Measurements from ENCODE around the gene EPB41L2.

The EPB41L2 gene

GRCh38 chr6:131063028-131063763 lies at the start of gene EPB41L2:
TSS of gene EPB41L2 (minus strand) at chr6:131063245. CDS start at chr6:130956485, 106,760 bp downstream.
- H3K27ac ChIP-seq = peak within 1 kb of the TSS; percentile 60
- TF ChIP-seq, protein P1, sequence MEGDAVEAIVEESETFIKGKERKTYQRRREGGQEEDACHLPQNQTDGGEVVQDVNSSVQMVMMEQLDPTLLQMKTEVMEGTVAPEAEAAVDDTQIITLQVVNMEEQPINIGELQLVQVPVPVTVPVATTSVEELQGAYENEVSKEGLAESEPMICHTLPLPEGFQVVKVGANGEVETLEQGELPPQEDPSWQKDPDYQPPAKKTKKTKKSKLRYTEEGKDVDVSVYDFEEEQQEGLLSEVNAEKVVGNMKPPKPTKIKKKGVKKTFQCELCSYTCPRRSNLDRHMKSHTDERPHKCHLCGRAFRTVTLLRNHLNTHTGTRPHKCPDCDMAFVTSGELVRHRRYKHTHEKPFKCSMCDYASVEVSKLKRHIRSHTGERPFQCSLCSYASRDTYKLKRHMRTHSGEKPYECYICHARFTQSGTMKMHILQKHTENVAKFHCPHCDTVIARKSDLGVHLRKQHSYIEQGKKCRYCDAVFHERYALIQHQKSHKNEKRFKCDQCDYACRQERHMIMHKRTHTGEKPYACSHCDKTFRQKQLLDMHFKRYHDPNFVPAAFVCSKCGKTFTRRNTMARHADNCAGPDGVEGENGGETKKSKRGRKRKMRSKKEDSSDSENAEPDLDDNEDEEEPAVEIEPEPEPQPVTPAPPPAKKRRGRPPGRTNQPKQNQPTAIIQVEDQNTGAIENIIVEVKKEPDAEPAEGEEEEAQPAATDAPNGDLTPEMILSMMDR (conservative IDR thresholded peaks at IDR 0.05) = peak; percentile 34; the same call in 1 of the 2 replicates

DNA sequence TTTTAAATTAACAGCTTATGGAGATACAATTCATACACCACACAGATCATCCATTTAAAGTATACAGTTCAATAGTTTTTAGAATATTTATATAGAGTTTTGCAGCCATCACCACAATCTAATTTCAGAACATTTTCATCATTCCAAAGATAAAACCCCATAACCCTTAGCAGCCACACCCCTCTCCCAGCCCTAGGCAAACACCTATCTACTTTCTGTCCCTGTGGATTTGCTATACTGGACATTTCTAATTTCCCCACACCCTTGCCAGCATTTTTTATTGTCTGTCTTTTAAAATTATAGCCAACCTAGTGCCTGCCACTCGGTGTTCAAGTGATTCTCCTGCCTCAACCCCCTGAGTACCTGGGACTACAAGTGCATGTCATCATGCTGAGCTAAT lies 49.2 kb upstream of the EPB41L2 start:
- no peak overlapping the region for H3K27ac ChIP-seq
- TF ChIP-seq, protein P1 (conservative IDR thresholded peaks at IDR 0.05) = no peak

- TF ChIP-seq, protein P1 (conservative IDR thresholded peaks at IDR 0.05) = no peak
- H3K27ac ChIP-seq = no peak overlapping the region
Observed at GRCh38 chr6:131107151-131107550, 44.1 kb upstream of the EPB41L2 start.

DNA sequence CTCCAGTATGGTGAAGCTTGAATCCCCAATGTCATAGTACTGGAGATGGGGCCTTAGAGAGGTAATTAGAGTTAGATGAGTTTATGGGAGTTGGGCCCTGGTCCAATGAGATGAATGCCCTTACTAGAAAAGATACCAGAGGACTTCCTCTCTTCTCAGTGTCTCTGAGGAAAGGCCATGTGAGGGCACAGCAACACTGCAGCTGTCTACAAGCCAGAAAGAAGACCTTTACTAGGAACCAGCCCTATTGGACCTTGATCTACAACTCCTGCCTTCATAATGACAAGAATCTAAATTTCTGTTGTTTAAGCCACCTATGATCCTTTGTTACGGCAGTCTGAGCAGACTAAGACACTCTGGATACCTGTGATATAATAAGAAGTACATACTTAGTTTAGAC lies 40.9 kb upstream of the EPB41L2 start:
- TF ChIP-seq, protein P1 (conservative IDR thresholded peaks at IDR 0.05) = no peak
- H3K27ac ChIP-seq = no peak overlapping the region

DNA sequence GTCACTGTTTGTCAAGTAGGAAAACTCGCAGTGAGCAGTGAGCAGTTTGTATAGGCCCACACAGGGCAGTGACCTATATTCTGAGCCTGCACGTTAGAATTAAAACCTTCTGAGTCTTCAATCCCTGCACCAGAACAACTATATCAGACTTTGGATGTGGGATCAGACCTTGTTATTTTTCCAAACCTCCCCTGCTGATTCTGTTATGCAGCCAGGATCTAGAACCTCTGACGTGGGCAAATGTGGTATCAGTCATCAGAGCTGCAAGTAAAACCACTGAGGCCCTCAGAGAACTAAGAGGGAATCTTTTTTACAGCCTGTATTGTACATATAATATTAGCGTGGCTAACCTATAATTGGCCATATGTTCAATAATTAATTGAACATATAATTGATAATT lies 40.3 kb upstream of the EPB41L2 start:
- no peak overlapping the region for H3K27ac ChIP-seq
- TF ChIP-seq, protein P1 (conservative IDR thresholded peaks at IDR 0.05) = no peak

GRCh38 chr6:131101911-131102680 lies 39.1 kb upstream of the EPB41L2 start:
- H3K27ac ChIP-seq = no peak overlapping the region
- TF ChIP-seq, protein P1 (conservative IDR thresholded peaks at IDR 0.05) = no peak

GRCh38 chr6:131096786-131097185 lies 33.7 kb upstream of the EPB41L2 start:
- H3K27ac ChIP-seq = no peak overlapping the region
- TF ChIP-seq, protein P1 (conservative IDR thresholded peaks at IDR 0.05) = no peak

Measured in VCaP (cell line).